ENCODE data around the gene LILRA6.
"Not testable (repeated sequence)": the region's sequence is repeated elsewhere in the genome, so short reads cannot be mapped to it uniquely, and the experiment has no call there.

DNA sequence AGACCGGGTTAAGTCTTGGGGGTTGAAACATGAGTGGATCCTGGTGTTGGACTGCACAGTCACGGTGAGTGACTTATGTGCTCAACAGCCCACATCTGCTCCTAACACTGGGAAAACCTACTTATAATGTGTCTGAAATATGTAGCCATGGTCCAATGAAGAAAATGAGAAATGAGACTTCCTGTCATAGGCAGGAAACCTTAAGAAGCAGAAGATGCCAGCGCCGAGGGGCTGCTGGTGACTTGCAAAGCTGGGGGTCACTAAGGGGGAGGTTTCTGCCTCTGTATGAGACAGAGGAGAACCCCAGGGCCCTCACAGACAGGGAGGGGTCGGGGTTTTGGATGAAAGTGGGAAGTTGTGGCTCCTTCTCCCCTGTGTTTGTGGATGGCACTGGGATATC is 29.6 kb upstream of the LILRA6 start:
- TF ChIP-seq, protein P1, sequence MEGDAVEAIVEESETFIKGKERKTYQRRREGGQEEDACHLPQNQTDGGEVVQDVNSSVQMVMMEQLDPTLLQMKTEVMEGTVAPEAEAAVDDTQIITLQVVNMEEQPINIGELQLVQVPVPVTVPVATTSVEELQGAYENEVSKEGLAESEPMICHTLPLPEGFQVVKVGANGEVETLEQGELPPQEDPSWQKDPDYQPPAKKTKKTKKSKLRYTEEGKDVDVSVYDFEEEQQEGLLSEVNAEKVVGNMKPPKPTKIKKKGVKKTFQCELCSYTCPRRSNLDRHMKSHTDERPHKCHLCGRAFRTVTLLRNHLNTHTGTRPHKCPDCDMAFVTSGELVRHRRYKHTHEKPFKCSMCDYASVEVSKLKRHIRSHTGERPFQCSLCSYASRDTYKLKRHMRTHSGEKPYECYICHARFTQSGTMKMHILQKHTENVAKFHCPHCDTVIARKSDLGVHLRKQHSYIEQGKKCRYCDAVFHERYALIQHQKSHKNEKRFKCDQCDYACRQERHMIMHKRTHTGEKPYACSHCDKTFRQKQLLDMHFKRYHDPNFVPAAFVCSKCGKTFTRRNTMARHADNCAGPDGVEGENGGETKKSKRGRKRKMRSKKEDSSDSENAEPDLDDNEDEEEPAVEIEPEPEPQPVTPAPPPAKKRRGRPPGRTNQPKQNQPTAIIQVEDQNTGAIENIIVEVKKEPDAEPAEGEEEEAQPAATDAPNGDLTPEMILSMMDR (IDR thresholded peaks at IDR 0.05), result not testable (repeated sequence)
- TF ChIP-seq POLR2A (IDR thresholded peaks at IDR 0.05), result not testable (repeated sequence)

All from vagina (tissue), 2 donors.